Mesodermal cell (in vitro differentiated cells): ENCODE measurements around the gene IGFBP6.

Experiments
- H3K27ac ChIP-seq: 2 replicates; pipeline ENCODE4 v1.7.0; 2013; ENCODE audit warnings: mild to moderate bottlenecking, low read depth, low read length, moderate library complexity; ENCODE audit not compliant: severe bottlenecking
- H3K36me3 ChIP-seq: 2 replicates; pipeline ENCODE4 v1.7.1; 2013; ENCODE audit warnings: mild to moderate bottlenecking, low read length, moderate library complexity; ENCODE audit not compliant: control insufficient read depth, insufficient read depth
- H3K4me1 ChIP-seq: one replicate; pipeline ENCODE4 v1.7.1; 2013; ENCODE audit warnings: mild to moderate bottlenecking, low read length; ENCODE audit not compliant: insufficient read depth, control insufficient read depth, poor library complexity, severe bottlenecking
- H3K4me3 ChIP-seq: 2 replicates; pipeline ENCODE4 v1.7.0; 2013; ENCODE audit warnings: low read length, control low read depth, mild to moderate bottlenecking; ENCODE audit not compliant: insufficient read depth, poor library complexity, severe bottlenecking; ENCODE audit errors: extremely low read depth
- H3K9me3 ChIP-seq: 2 replicates; pipeline ENCODE4 v1.7.1; 2013; ENCODE audit warnings: mild to moderate bottlenecking, low read length, moderate library complexity; ENCODE audit not compliant: control insufficient read depth
- whole genome bisulfite sequencing, 2 experiments: methylation state at CpG; one replicate each; pipeline ENCODE4 v1.1.5; 2013; ENCODE audit warnings: missing lambda C conversion rate in 2 of 2; ENCODE audit not compliant: insufficient coverage in 2 of 2; 5-methylcytosine and 5-hydroxymethylcytosine counted together

Gene IGFBP6

DNA sequence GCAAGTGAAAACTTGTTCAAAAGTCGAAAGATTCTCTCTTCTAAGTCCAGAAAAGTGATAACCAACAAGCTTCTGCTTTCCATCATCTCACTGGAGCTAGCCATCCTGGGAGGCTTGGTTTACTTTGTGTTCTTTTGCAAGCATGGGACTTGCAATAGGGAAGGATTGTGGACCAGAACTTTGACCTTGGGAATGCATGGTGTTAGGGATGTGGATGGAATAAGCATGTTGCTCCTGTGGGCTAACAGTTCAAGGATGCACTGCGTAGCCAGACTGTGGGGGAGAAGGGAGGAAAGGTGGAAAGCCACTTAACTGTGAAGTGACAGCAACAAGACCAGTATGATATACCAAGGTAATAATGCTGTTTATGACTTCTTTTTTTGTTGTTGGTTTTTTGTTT is 34.4 kb downstream of the IGFBP6 start:
- 93 to 100% methylated on average over 2 of the region's 2 CpGs for WGBS, 2 experiments
- Histone ChIP-seq H3K4me3 (no peak overlapping the region), H3K27ac (no peak overlapping the region), H3K36me3 (no peaks in the 10 kb centered on the region), H3K4me1 (no peaks in the 10 kb centered on the region), H3K9me3 (no peaks in the 10 kb centered on the region)

DNA sequence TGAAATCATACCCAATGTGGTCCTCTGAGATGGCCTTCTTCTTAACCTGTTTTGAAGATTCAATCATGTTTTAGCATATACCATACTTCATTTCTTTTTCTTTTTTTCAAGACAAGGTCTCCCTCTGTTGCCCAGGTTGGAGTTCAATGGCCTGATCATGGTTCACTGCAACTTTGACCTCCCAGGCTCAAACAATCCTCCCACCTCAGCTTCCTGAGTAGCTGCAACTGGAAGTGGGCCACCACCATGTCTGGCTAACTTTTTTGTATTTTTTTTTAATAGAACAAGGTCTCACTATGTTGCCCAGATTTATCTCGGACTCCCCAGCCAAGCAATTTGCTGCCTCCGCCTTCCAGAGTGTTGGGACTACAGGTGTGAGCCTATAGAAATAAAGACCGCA is 36.3 kb downstream of the IGFBP6 start:
- Histone ChIP-seq H3K9me3 (peaks cover under 1% of the 10 kb centered on the region), H3K27ac (no peak overlapping the region), H3K36me3 (no peaks in the 10 kb centered on the region), H3K4me1 (no peaks in the 10 kb centered on the region), H3K4me3 (no peak overlapping the region)
- WGBS, 2 experiments, result 85 to 90% methylated on average over 2 of the region's 3 CpGs

DNA sequence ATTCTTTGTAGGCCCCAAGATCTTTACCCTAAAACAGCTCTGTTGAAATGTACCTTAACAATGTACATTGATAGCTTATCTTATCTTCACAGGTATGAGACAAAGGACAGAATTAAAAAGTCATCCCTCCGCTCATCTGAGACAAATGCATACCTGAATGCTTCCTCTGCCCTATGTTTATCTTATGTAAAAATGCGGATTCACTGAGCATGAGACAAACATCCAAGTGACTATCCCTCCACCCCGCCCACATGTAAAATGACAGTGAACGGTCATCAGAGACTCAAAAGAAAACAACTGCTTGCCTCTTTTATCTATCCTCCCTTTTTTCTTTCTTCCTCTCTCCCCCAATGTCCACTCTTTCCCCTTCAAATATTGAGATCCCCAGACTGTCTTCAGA is 45.9 kb downstream of the IGFBP6 start:
- H3K36me3 ChIP-seq, result no peaks in the 10 kb centered on the region
- H3K27ac ChIP-seq, result no peak overlapping the region
- peaks cover 17% of the 10 kb centered on the region for H3K9me3 ChIP-seq
- 79 to 90% methylated on average over 2 to 4 of the region's 4 CpGs for WGBS, 2 experiments
- no peak overlapping the region for H3K4me3 ChIP-seq
- no peaks in the 10 kb centered on the region for H3K4me1 ChIP-seq

DNA sequence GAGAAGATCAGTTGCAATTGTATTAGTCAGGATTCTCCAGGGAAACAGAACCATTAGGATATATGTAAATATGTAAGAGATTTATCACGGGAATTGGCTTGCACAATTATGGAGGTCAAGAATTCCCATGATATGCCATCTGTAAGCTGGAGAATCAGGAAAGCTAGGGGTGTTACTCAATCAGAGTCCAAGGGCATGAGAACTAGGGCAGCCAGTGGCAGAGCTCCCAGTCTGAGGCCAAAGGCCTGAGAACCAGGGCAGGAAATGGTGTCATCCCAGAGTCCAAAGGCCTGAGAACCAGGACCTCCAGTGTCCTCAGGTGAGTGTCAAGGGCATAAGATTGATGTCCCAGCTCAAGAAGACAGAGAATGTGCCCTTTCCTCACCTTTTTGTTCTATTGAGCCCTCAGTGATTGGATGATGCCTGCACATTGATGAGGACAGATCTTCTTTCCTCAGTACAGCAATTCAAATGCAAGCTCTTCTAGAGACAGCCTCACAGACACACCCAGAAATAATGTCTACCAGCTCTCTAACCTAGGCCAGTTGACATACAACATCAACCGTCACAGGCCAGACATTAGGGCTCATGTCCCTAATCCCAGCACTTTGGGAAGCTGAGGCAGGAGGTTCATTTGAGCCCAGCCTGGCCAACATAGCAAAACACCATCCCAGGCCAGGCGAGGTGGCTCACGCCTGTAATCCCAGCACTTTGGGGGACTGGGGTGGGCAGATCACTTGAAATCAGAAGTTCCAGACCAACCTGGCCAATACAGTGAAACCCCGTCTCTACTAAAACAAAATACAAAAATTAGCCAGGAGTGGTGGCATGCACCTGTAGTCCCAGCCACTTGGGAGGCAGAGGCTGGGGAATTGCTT is 48.2 kb downstream of the IGFBP6 start:
- no peak overlapping the region for H3K27ac ChIP-seq
- H3K4me1 ChIP-seq, result no peaks in the 10 kb centered on the region
- no peaks in the 10 kb centered on the region for H3K36me3 ChIP-seq
- no peaks in the 10 kb centered on the region for H3K9me3 ChIP-seq
- 80 to 100% methylated on average over 1 to 4 of the region's 5 CpGs for WGBS, 2 experiments
- no peak overlapping the region for H3K4me3 ChIP-seq

DNA sequence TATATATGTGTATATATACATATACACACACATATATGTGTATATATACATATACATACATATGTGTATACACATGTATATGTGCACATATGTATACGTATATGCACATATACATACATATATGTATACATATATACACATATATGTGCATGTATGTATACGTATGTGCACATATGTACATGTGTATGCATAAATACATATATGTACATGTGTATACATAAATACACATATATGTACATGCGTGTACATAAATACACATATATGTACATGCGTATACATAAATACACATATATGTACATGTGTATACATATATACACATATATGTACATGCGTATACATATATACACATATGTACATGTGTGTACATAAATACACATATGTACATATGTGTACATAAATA is 49.7 kb downstream of the IGFBP6 start:
- no peak overlapping the region for H3K4me3 ChIP-seq
- H3K4me1 ChIP-seq, result no peaks in the 10 kb centered on the region
- no peak overlapping the region for H3K27ac ChIP-seq
- no peaks in the 10 kb centered on the region for H3K36me3 ChIP-seq
- no CpG with 5 or more reads among the region's 5 CpGs for WGBS, 2 experiments
- H3K9me3 ChIP-seq, result no peaks in the 10 kb centered on the region

DNA sequence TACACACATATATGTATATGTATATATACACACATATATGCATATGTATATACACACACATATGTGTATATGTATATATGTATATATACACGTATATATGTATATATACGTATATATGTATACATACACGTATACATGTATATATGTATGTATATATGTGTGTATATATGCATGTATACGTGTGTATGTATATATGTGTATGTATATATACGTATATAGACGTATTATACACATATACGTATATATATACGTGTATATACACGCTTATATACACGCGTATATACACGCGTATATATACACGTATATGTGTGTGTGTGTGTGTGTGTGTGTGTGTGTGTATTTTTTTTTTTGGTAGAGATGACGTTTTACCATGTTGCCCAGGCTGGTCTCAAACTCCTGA is 50.2 kb downstream of the IGFBP6 start:
- WGBS, 2 experiments, result 80% methylated on average over 1 of the region's 15 CpGs; no CpG with 5 or more reads in 1 of the 2 experiments
- no peaks in the 10 kb centered on the region for H3K9me3 ChIP-seq
- H3K36me3 ChIP-seq, result no peaks in the 10 kb centered on the region
- H3K27ac ChIP-seq, result no peak overlapping the region
- H3K4me1 ChIP-seq, result no peaks in the 10 kb centered on the region
- H3K4me3 ChIP-seq, result no peak overlapping the region

DNA sequence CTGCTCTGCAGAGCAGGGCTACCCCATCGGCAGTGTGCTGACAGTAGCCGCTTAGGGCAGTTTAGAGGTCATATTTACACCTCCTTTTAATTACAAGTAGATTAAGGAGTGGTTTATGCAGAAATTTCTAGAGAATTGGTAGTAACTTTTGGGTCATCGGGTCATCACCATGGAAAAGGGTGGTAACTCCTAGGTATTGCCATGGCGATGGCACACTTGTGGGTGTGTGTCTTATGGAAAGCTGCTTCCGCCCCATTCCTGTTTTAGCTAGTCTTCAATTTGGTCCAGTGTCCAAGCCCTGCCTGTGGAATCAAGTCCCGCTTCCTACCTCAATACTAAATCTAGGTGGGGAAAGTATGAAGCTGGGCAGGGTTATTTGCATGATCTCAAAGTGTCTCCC is 53.6 kb downstream of the IGFBP6 start:
- Histone ChIP-seq H3K9me3 (no peaks in the 10 kb centered on the region), H3K27ac (no peak overlapping the region), H3K4me3 (no peak overlapping the region), H3K36me3 (no peaks in the 10 kb centered on the region), H3K4me1 (no peaks in the 10 kb centered on the region)
- WGBS, 2 experiments, result 100% methylated on average over 1 to 4 of the region's 6 CpGs
